ENCODE measurements around the gene SIGLEC15. TPM values are rescaled to one million over a fixed set of nuclear protein-coding genes. Genes with fewer than 3 reads are reported as not detected.
"Not testable (repeated sequence)": the region's sequence is repeated elsewhere in the genome, so short reads cannot be mapped to it uniquely, and the experiment has no call there.

The SIGLEC15 gene
- total and polyA plus RNA-seq, 4 donors = 0.17 to 0.42 (median 0.29) TPM

GRCh38 chr18:45817543-45817942 is 7.9 kb upstream of the SIGLEC15 start:
- Histone ChIP-seq H3K36me3 (ENCODE audit: control insufficient read depth in 4 of 4, insufficient read depth in 3 of 4, low read depth in 1 of 4, low read length in 3 of 4) (no peaks in the 10 kb centered on the region), H3K9me3 (ENCODE audit: control insufficient read depth in 4 of 4, low read length in 3 of 4) (no peaks in the 10 kb centered on the region), H3K4me1 (ENCODE audit: control insufficient read depth in 4 of 4, insufficient read depth in 4 of 4, low read length in 3 of 4) (peaks cover 2 to 19% (median 12%) of the 10 kb centered on the region in 4 donors), H3K27ac (ENCODE audit: low read depth in 1 of 2, low read length in 2 of 2) (no peak overlapping the region), H3K4me3 (ENCODE audit: low read depth in 1 of 3, low read length in 3 of 3) (no peak overlapping the region), H3K27me3 (ENCODE audit: control insufficient read depth in 4 of 4, insufficient read depth in 4 of 4, low read length in 3 of 4) (no peaks in the 10 kb centered on the region), H3K9ac (ENCODE audit: low read depth in 1 of 2, low read length in 2 of 2) (no peak overlapping the region)
- WGBS = 71% methylated on average over 1 of the region's 1 CpG
- DNase-seq (ENCODE audit: low spot score) = no peak
- no peak for TF ChIP-seq GABPA (IDR thresholded peaks at IDR 0.05 in 1 of 2, conservative IDR thresholded peaks at IDR 0.05 in 1 of 2)
- TF ChIP-seq SP1 (IDR thresholded peaks at IDR 0.05) = no peak
- TF ChIP-seq, protein P1, sequence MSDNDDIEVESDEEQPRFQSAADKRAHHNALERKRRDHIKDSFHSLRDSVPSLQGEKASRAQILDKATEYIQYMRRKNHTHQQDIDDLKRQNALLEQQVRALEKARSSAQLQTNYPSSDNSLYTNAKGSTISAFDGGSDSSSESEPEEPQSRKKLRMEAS (IDR thresholded peaks at IDR 0.05) = no peak
- TF ChIP-seq REST (IDR thresholded peaks at IDR 0.05) = no peak
- TF ChIP-seq, protein P2, sequence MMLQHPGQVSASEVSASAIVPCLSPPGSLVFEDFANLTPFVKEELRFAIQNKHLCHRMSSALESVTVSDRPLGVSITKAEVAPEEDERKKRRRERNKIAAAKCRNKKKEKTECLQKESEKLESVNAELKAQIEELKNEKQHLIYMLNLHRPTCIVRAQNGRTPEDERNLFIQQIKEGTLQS (IDR thresholded peaks at IDR 0.05) = no peak
- TF ChIP-seq FOXA2 (IDR thresholded peaks at IDR 0.05) = no peak
- TF ChIP-seq HNF4A (conservative IDR thresholded peaks at IDR 0.05) = no peak
- TF ChIP-seq RAD21 (IDR thresholded peaks at IDR 0.05) = no peak
- no peak for TF ChIP-seq RXRA (IDR thresholded peaks at IDR 0.05)
- no peak for TF ChIP-seq TAF1 (conservative IDR thresholded peaks at IDR 0.05)
- no peak for TF ChIP-seq NR2F2 (IDR thresholded peaks at IDR 0.05)
- TF ChIP-seq YY1 (IDR thresholded peaks at IDR 0.05) = no peak
- no peak for TF ChIP-seq EGR1 (IDR thresholded peaks at IDR 0.05; ENCODE audit: low read depth in 2 of 2)
- TF ChIP-seq CTCF (IDR thresholded peaks at IDR 0.05; ENCODE audit: low read depth, low read length, missing input control) = no peak
- no peak for TF ChIP-seq JUND (IDR thresholded peaks at IDR 0.05)
- no peak for TF ChIP-seq FOXA1 (IDR thresholded peaks at IDR 0.05)

DNA sequence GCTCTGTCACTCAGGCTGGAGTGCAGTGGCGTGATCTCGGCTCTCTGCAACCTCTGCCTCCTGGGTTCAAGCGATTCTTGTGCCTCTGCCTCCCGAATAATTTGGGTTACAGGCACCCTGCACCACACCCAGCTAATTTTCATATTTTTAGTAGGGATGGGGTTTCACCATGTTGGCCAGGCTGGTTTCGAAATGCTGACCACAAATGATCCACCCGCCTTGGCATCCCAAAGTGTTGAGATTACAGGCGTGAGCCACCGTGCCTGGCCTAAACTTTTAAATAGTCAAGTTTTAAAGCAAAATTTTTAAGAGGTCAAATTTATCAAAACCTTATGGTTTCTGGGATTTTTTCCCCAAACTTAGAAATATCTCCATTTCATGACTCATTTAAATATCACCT is 6.7 kb upstream of the SIGLEC15 start:
- not testable (repeated sequence) for H3K4me3 ChIP-seq (ENCODE audit: low read depth in 1 of 3, low read length in 3 of 3); H3K27me3 ChIP-seq (ENCODE audit: control insufficient read depth in 4 of 4, insufficient read depth in 4 of 4, low read length in 3 of 4); H3K27ac ChIP-seq (ENCODE audit: low read depth in 1 of 2, low read length in 2 of 2); H3K9me3 ChIP-seq (ENCODE audit: control insufficient read depth in 4 of 4, low read length in 3 of 4); DNase-seq (ENCODE audit: low spot score); H3K9ac ChIP-seq (ENCODE audit: low read depth in 1 of 2, low read length in 2 of 2); H3K36me3 ChIP-seq (ENCODE audit: control insufficient read depth in 4 of 4, insufficient read depth in 3 of 4, low read depth in 1 of 4, low read length in 3 of 4)
- WGBS = 88% methylated on average over 8 of the region's 8 CpGs
- peaks cover 2 to 19% (median 12%) of the 10 kb centered on the region in 4 donors for H3K4me1 ChIP-seq (ENCODE audit: control insufficient read depth in 4 of 4, insufficient read depth in 4 of 4, low read length in 3 of 4)

Data from liver (tissue), 9 donors.